Right hindlimb (tissue), 1 donor: ENCODE results near the gene CEP250.
A peak's percentile ranks its signal among the peaks of the same experiment; 100 is the strongest.
"Not testable (repeated sequence)": the region's sequence is repeated elsewhere in the genome, so short reads cannot be mapped to it uniquely, and the experiment has no call there.

Source experiments
- DNase-seq: peaks from one replicate; pipeline ENCODE4 v3.0.0-alpha.2; 2018

The CEP250 gene

DNA sequence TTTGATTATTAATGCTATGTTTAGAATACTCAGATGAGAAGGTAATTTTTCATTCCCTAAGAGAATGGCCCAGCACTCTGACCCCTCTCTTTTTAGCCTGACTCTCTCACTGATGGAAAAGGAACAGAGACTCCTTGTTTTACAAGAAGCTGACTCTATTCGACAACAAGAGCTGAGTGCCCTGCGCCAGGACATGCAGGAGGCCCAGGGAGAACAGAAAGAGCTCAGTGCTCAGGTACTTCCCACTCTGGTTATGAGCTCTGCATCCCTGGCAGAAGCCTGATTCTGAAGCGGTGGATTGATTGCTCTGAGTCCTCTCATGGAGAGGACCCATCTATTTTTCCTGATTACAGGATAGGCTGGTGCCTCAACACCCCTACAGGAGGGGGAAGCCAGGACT is 41.1 kb downstream of the CEP250 start:
- no peak for DNase-seq

DNA sequence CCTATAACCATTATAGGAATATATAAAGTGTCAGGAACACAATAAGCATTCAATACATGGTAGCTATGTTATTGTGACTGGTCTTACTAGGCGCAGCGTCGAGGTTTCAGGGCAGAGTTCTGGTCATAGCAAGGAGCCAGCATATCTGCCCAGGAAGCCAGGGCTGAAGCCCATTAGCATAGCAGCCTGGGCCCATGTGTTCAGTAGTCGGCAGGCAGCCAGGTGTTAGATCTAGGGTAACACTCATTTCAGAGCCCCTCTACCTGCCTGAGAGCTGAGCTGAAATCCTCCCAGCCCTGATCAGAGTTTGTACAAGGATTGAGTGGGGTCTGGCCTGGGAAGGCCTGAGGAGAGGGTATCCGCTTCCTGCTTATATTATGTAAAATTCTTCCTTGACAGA is 41.9 kb downstream of the CEP250 start:
- no peak for DNase-seq

DNA sequence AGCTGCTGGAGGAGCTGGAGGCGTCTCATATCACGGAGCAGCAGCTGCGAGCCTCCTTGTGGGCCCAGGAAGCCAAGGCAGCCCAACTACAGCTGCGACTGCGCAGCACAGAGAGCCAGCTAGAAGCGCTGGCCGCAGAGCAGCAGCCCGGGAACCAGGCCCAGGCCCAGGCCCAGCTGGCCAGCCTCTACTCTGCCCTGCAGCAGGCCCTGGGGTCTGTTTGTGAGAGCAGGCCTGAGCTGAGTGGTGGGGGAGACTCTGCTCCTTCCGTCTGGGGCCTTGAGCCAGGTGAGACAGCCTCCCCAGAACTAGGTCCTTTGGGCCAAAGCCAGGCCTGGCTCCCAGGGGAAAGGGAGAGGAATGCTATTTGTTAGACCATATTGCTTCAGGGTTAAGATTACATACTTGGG is 42.4 kb downstream of the CEP250 start:
- peak; percentile 90 for DNase-seq

DNA sequence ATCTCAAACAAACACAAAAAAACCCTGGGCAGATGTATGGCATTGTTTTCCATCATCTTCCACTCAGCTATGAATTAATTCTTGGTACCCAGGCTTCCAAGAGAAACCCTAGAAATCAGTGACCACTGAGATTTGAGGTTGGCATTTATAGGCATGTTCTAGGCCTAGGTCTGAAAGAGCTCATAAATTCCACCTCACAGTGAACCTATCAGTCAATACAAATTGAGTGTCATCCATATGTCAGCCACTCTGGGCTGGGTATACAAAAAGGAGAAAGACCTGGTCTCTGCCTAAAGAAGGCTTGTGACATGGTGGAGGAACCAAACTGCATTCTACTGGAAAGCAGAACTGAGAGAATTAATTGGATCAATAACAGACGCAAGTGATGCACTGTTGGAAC is 43.9 kb downstream of the CEP250 start:
- no peak for DNase-seq

DNA sequence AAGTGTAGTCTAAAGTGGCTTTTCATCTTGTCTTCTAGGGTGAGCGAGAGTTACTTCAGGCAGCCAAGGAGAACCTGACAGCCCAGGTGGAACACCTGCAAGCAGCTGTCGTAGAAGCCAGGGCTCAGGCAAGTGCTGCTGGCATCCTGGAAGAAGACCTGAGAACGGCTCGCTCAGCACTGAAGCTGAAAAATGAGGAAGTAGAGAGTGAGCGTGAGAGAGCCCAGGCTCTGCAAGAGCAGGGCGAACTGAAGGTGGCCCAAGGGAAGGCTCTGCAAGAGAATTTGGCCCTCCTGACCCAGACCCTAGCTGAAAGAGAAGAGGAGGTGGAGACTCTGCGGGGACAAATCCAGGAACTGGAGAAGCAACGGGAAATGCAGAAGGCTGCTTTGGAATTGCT is 47.0 kb downstream of the CEP250 start:
- DNase-seq = no peak

DNA sequence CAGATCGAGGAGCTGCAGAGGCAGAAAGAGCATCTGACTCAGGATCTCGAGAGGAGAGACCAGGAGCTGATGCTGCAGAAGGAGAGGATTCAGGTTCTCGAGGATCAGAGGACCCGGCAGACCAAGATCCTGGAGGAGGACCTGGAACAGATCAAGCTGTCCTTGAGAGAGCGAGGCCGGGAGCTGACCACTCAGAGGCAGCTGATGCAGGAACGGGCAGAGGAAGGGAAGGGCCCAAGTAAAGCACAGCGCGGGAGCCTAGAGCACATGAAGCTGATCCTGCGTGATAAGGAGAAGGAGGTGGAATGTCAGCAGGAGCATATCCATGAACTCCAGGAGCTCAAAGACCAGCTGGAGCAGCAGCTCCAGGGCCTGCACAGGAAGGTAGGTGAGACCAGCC is 47.9 kb downstream of the CEP250 start:
- no peak for DNase-seq

DNA sequence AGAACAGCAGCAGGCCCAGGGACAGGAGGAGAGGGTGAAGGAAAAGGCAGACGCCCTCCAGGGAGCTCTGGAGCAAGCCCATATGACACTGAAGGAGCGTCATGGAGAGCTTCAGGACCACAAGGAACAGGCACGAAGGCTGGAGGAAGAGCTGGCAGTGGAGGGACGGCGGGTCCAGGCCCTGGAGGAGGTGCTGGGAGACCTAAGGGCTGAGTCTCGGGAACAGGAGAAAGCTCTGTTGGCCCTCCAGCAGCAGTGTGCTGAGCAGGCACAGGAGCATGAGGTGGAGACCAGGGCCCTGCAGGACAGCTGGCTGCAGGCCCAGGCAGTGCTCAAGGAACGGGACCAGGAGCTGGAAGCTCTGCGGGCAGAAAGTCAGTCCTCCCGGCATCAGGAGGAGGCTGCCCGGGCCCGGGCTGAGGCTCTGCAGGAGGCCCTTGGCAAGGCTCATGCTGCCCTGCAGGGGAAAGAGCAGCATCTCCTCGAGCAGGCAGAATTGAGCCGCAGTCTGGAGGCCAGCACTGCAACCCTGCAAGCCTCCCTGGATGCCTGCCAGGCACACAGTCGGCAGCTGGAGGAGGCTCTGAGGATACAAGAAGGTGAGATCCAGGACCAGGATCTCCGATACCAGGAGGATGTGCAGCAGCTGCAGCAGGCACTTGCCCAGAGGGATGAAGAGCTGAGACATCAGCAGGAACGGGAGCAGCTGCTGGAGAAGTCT is 48.6 kb downstream of the CEP250 start:
- peak; percentile 50 for DNase-seq

DNA sequence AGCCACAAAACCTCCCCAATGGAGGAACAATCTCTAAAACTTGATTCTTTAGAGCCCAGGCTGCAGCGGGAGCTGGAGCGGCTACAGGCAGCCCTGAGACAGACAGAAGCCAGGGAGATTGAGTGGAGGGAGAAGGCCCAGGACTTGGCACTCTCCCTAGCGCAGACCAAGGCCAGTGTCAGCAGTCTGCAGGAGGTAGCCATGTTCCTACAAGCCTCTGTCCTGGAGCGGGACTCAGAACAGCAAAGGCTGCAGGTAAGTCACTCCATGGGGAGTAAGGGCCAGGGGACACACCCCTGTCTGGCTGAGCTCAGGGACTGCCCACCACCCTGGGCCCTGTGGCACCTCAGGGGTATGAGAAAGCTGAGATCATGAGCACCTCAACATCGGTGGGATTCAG is 49.4 kb downstream of the CEP250 start:
- no peak for DNase-seq

DNA sequence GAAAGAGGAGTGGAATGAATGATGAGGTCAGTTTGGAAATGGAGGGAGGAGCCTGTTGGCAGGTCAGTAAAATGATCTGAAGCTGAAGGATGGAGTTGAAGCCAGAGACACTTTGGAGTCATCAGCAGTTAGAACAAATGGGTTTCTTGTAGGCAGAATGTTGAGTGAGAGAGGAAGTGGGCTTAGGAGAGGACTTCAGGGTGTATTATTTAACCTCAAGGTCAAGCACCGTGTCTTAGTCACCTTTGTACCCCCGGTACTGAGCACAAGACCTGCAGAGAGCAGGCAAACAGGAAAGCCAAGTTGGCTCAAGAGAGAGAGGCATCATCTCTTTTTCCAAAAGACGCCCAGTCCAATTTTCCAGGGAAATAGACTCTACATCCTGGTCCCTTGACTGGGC is 50.8 kb downstream of the CEP250 start:
- DNase-seq = no peak

DNA sequence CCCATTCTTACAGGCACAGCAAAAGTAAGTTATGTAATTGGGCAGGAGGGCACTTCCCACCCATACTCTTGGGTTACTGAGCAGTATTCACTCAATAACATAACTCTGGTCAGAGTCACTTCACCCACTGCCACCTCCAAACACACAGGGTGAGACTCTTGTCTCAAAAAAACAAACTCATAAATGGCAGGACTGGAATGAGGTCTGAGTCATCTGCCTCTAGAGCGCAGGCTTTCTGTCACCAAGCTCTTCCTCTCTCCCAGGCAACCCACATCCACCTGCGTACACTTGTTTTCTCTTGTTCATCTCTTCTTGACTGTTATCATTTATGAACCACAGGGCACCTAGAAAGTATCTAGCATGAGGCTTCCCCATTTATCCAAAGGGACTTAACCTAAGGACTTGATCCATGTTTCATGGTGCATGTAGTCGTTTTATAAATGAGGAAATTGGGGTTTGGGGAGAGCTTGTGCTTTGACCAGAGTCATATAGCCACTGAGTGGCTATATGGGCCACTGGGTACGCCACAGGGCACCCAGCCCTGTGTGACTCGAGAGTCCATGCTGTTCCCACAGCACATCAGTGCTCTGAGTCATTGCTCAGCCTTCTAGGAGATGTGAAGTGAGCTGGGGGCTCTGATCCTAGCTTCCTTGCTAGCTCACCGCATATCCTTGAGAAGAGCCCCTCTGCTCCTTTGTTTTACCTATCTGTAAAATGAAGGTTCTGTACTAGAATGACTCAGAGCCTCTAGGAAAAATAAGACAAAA is 51.7 kb downstream of the CEP250 start:
- DNase-seq = no peak

DNA sequence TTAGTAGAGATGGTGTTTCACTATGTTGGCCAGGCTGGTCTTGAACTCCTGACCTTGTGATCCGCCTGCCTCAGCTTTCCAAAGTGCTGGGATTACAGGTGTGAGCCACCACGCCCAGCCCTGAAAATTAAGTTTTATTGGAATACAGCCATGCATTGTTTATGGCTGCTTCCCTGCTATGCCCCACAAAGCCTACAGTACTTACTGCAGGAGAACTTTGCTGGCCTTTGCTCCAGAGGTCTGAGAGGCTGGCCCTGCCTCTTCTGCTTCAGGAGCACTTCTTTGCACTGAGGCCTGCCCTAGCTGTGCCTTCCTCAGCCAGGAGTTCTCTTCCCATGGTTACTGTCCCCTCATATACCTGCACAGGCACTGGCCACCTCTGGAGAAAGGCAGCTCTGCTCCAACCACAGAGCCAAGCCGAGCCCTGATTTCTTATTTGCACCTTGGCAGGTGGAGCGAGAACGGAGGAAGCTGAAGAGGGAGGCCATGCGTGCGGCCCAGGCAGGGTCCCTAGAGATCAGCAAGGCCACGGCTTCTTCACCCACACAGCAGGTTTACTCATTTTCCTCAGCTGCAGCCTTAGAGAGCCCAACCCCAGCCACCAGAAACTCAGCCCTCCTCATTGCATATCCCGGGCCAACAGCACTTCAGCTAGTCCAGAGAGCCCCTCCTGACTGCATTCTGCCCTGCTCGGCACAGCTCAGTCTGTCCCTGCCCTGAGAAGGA is 53.3 kb downstream of the CEP250 start:
- no peak for DNase-seq

DNA sequence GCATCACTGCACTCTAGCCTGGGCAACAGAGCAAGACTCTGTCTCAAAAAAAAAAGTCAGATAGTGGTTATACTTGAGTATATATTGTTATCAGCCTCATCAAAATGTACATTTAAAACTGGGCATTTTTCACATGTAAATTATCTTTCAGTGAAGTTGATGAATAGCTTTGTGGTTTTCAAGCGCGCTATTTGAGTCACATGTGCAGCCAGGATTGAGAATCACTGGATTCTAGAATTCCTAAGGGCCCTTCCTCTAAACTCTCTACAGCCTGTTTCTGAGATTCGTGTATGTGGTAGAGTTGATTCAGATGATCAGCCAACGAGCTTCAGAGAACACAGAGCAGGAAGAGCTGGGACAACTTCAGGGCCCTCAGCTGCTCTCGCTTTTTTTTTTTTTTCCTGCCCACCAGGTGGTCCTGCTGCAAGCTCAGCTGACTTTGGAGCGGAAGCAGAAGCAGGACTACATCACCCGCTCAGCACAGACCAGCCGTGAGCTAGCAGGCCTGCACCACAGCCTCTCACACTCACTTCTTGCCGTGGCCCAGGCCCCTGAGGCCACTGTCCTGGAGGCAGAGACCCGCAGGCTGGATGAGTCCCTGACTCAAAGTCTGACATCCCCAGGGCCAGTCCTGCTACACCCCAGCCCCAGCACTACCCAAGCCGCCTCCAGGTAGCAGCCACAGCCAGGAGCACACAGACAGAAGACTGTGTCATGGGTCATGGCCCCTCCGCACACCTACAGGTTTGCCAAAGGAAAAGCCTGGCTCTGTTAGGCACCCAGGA is 55.7 kb downstream of the CEP250 start:
- no peak for DNase-seq

DNA sequence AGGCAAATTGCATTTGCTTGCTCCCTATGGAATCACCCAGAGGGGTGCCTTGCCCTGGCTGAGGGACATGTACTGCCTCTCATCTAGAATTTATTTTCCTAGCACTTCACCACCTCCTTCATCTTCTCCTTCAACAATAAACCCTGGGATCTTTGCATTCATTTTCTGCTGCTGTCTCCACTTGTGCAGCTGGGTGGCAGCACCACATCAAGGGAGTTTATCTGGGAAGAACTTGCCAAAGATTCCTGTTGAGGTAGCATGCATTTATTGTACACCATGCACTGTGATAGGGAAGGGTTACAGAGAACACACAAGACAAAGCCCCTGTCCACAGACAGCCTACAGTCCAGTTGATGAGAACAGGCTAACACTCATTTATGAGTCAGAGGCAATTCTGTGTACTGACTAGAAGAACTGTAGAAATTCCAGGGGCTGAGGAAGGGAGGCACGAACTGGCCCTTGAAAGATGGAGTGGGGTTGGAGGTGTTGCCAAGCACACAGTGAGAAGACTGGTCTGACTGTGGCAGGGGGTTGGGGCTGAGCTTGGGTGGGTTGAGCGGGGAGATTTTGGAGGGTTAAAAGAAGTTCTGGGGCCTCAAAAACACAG is 56.5 kb downstream of the CEP250 start:
- DNase-seq = peak; percentile 51

DNA sequence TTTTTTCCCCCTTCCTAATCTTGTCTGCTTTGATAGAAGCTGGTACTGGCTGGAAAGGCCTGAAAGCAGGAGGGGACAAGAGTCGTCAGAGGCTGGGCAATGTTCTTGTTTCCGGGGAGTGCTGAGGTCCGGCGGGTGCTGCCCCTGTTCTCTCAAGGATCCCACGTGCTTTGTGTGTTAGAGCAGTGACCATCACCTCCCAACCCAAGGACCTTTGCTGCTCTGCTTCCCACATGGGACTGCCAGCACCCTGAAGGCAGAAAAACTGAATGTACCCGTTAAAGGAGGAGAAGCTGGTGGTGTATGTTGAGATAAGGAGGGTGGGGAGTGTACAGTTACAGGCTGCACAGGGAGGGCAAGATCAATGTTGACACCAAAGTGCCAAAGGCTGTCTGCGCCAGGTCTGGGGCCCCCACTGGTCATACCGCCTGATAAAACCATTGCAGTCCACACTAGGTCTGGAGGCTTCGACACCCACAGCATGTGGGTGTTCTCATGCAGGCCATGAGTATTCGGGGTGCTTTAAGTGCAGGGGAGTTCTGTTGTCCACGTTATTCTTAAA is 59.1 kb downstream of the CEP250 start:
- no peak for DNase-seq

DNA sequence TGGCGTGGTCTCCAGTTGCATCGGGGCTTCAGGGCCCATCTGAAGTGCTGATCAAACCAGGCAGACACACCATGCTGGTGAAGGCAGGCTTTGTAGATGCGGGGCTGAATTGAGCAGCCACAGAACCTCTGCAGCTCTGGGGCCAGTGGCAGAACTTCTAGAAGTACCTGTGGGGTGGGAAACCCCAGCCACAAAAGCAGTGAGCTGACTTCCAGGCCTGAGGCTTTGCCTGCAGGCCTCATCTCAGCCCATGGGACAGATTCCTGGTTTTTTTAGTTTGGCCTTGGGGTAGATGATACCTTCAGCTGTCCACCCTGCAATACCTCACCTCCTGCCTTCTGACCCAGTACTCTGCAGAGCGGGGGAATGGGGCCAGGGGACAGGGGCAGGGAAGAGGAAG is 59.9 kb downstream of the CEP250 start:
- no peak for DNase-seq

DNA sequence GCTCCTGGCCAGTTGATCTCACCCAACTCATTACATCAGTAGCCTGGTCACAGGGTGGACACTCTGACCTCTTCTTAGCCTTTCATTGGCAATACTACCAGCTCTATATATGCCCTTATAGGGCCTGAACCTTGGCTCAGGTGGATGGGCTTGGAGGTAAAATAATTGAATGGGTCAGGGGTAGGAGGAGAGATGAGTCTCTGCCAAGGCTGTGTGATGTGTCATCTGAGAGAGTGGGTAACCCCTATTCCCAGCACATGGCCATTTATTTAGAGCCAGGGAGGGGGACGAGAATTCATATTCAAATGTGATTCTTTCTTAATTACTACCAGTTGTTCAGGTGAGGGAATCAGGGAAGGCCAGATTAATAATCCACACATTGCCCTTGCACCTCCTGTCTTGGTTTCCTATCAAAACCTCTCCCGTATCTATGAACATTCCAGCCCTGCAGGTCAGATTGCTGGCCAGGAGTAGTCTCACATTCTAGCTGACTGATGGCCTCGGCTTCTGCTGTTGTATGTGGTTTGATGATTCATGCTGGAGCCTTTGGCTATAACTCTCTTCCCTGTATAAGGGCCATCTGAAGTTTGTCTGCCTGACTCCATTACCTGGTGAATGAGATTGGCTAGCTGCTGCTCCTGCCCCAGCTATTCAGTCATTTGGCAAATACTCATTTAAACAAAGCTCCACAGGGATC is 60.7 kb downstream of the CEP250 start:
- no peak for DNase-seq

DNA sequence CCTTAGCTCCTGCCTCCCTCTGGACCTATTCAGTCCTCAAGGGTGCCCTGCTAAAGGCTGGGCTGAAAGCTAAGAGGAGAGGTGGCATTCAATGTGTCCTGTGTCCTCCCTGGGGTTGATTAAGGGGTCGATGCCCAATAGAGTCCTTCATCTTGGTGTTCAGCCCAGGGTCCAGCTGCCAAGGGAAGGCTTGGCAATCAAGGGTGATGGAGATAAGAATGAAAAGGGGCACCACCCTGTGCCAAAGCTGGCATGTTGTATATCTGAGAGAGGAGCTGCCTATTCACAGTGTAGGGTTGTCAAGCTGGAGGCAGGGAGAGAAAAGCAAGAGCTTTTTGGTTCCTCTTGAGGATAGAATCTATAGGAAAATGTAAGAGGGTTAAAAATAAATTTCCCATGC is 61.7 kb downstream of the CEP250 start:
- no peak for DNase-seq

DNA sequence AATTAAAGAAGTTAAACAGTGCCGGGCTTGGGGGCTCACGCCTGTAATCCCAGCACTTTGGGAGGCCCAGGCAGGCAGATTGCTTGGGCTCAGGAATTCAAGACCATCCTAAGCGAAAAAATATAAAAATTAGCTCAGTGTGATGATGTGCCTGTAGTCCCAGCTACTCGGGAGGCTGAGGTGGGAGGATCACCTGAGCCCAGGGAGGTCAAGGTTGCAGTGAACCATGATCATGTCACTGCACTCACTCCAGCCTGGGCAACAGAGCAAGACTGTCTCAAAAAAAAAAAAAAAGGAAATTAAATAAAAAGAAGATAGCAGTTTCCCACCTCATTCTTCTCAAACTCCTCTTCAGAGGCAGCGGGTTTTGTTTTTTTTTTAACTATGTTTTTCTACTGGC is 62.4 kb downstream of the CEP250 start:
- not testable (repeated sequence) for DNase-seq

DNA sequence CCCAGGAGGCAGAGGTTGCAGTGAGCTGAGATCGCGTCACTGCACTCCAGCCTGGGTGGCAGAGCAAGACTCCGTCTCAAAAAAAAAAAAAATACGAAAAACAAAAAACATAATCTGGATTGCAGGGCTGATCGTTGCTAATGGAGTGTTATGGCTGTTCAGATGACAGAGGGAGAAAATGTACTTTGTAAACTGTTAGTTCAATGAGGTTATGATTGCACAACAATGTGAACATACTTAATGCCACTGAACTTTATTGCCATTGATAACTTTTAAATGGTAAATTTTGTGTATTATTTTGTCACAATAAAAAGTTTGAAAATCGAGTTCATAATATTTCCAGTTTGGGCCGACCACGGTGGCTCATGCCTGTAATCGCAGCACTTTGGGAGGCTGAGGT is 63.6 kb downstream of the CEP250 start:
- no peak for DNase-seq

DNA sequence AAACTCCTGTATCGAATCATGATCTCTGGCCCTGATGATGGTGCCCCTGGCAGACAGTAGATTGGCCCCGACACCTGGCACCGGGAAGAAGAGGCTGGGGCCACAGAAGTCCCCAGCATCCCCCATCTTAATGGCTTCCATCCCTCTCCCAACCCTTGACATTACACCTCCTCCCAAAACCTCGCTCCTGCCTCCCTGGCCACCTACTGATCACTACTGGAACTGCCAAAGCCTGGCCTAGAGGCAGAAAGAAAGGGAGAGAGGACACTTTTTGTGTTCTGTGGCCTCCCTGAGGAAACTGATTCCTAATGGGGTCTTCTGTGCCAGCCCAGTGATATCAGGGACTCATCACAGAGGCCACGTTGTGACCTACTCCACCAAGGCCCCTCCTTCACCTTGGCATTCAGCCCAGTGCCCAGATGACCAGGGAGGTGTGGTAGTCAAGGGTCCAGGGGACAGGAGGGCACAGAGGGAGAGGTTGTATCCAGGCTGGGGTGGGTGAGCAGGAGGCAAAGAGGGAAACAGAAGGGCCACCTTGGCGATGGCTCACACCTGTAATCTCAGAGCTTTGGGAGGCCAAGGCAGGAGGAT is 68.0 kb downstream of the CEP250 start:
- no peak for DNase-seq

DNA sequence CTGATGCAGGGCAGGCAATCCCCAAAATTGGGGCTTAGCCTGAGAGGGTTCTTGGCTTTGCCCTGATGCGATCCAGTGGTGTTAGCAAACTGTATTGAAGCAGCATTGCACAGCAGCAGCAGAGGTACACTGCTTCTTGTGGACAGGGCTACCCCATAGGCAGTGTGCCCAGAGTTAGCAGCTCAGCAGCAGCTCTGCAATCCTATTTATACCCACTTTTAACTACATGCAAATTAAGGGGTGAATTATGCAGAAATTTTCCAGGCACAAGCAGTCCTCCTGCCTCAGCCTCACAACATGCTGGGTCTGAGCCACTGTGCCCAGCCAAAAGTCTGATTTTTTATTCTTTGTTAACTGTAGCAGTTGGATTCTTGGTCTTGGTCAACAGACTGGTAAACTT is 70.2 kb downstream of the CEP250 start:
- DNase-seq = no peak
